Astrocyte of the cerebellum (primary cell): ENCODE data around the gene SNX1.
"Not testable (repeated sequence)": the region's sequence is repeated elsewhere in the genome, so short reads cannot be mapped to it uniquely, and the experiment has no call there.

Experiments used
- DNase-seq: peaks from one replicate; pipeline ENCODE4 v3.0.0-alpha.2; 2011; ENCODE audit warnings: low read depth
- H3K4me3 ChIP-seq: 2 replicates; pipeline ENCODE4 v1.5.1; 2011; ENCODE audit warnings: mild to moderate bottlenecking, low read depth, low read length, moderate library complexity
- in situ Hi-C: cut with HindIII; loops from 2 replicates; pipeline ENCODE4 v1.10.0; 2017; ENCODE audit warnings: low sequenced_read_pairs
- TF ChIP-seq, protein P1 (sequence below): IDR thresholded peaks from 2 replicates; pipeline ENCODE4 v1.5.1; 2012; ENCODE audit warnings: low read length, low read depth, moderate library complexity, mild to moderate bottlenecking; ENCODE audit errors: missing control alignments

Gene SNX1

DNA sequence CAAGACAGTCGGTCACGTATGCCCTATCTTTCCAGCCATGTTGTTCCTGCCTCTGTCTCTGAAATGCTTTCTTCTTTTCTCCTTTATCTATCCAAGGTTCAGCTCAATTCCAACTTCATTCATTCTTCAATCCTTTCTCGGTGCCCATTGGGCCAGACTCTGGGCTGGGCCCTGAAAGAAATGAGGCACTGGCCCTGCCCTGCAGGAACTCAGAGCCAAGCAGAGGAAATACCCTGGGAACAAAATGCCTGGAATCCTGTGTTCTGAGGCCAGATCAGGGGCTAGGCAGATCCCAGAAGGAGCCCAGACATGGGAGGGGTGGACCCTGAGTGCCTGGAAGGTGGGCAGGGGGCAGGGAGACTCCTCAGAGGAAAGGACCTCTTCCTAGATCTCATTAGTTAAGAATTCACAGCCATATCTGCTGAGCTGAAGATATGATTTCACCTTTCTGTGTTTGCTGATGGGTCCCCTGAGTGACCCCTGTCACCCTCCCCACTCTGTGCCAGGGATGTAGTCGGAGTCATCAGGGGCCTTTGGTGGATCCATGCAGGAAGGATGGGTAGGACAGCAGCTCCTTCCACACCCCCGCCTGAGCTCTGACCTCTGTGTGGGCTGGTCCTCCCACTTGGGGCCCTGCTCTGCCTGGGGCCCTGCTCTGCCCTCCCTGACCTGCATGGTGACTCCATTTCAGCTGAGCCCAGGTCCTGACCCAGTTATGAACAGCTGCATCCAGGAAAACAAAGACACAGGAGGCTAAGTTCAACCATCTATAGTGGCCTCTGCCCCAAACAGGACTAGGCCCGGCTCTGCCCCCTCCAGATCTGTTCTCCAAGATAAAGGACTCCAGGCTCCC is 44.1 kb upstream of the SNX1 start:
- TF ChIP-seq, protein P1, sequence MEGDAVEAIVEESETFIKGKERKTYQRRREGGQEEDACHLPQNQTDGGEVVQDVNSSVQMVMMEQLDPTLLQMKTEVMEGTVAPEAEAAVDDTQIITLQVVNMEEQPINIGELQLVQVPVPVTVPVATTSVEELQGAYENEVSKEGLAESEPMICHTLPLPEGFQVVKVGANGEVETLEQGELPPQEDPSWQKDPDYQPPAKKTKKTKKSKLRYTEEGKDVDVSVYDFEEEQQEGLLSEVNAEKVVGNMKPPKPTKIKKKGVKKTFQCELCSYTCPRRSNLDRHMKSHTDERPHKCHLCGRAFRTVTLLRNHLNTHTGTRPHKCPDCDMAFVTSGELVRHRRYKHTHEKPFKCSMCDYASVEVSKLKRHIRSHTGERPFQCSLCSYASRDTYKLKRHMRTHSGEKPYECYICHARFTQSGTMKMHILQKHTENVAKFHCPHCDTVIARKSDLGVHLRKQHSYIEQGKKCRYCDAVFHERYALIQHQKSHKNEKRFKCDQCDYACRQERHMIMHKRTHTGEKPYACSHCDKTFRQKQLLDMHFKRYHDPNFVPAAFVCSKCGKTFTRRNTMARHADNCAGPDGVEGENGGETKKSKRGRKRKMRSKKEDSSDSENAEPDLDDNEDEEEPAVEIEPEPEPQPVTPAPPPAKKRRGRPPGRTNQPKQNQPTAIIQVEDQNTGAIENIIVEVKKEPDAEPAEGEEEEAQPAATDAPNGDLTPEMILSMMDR: no peak
- no peak for DNase-seq
- no peak overlapping the region for H3K4me3 ChIP-seq
- in situ Hi-C loops: no loop called here

DNA sequence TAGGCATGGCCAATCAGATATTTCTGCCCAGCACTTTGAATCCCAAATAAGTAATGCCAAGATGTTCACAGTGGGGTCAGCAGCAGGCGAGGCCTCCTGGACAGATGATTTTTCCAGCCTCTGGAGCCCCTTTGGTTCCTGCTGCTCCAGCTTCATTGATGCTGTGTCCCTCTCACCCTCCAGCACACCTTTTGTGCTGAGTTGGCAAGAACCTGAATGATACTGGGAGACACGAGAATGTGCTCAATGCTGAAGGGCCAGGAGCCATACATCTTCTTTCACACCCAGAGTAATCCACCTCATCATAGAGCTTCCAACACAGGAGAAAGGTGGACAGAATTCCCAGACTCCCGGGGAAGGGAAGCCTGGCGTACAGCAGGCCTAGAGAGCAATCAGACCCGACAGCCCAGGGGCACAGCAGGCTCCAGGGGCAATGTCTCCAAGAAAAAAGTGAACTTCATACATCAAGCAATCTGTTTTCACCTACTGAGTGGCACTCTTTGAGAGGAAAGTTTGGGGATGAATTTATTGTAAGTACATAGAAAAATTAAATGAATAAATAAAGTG is 42.8 kb upstream of the SNX1 start:
- no peak overlapping the region for H3K4me3 ChIP-seq
- in situ Hi-C loops: no loop called here
- no peak for DNase-seq
- TF ChIP-seq, protein P1: no peak

DNA sequence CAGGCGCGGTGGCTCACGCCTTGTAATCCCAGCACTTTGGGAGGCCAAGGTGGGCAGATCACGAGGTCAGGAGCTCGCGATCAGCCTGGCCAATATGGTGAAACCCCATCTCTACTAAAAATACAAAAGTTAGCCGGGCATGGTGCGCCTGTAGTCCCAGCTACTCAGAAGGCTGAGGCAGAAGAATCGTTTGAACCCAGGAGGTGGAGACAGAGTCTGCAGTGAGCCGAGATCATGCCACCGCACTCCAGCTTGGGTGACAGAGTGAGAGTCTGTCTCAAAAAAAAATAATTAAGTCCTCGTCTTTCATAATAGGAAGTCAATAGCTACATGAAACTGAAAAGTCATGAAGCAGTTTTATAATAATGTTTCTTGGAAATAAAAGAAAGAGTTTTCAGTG is 42.1 kb upstream of the SNX1 start:
- in situ Hi-C loops, H3K4me3 ChIP-seq, DNase-seq: not testable (repeated sequence)

DNA sequence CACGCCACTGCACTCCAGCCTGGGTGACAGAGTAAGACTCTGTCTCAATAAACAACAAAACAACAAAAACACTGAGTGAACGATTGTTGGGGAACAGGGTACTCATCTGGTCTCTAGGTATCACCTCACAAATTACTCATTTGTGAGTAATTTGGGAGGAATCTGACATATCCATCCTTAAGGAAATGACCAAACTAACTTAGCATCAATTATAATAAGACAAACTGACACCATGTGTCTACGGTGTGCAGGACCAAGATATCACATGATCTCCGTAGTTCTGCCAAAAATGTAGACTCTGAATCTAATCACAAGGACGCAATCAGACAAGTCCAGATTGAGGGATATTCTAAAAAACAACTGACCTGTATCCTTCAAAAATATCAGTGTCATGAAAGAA is 37.5 kb upstream of the SNX1 start:
- no peak overlapping the region for H3K4me3 ChIP-seq
- TF ChIP-seq, protein P1: no peak
- no peak for DNase-seq
- in situ Hi-C loops: no loop called here

DNA sequence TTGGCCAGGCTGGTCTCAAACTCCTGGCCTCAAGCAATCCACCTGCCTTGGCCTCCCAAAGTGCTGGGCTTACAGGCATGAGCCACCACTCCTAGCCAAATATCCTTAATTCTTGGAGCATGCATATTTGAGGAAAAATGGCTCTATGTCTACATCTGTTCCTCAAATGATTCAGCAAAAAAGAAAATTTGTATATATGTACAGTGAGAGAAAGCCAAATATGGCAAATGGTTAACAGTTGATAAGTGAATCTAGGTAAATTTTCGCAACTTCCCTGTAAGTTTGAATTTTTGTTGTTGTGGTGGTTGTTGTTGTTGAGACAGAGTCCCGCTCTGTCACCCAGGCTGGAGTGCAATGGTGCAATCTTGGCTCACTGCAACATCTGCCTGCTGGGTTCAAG is 36.7 kb upstream of the SNX1 start:
- DNase-seq, in situ Hi-C loops, H3K4me3 ChIP-seq: not testable (repeated sequence)

DNA sequence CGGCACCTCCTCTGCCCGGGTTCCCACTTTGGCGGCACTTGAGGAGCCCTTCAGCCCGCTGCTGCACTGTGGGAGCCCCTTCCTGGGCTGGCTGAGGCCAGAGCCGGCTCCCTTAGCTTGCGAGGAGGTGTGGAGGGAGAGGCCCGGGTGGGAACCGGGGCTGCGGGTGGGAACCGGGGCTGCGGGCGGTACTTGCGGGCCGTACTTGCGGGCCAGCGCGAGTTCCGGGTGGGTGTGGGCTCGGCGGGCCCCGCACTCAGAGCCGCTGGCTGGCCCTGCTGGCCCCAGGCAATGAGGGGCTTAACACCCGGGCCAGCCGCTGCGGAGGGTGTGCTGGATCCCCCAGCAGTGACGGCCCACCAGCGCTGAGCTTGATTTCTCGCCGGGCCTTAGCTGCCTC is 35.1 kb upstream of the SNX1 start:
- TF ChIP-seq, protein P1: no peak

DNA sequence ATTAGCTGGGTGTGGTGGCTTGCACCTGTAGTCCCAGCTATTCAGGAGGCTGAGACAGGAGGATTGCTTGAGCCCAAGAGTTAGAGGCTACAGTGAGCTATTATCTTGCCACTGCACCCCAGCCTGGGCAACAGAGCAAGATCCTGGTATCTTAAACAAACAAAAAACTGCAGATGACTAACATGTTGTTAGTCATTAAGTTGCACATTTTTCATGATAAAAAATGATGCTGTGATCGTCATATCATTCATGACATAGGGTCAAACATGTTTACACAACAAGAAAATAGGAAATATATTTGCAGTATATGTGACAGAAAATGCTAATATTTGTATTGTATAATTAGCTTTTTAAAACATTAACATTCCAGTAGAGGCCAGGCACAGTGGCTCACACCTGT is 29.3 kb upstream of the SNX1 start:
- DNase-seq: no peak
- in situ Hi-C loops: no loop called here
- no peak overlapping the region for H3K4me3 ChIP-seq
- TF ChIP-seq, protein P1: no peak

More for the DNA sequence above, 35.1 kb upstream of the SNX1 start:
- DNase-seq: no peak
- H3K4me3 ChIP-seq: no peak overlapping the region
- in situ Hi-C loops: no loop called here
